ENCODE measurements around the gene CD79B. TPM values are rescaled to one million over a fixed set of nuclear protein-coding genes. Genes with fewer than 3 reads are reported as not detected.

Gene CD79B
- total and polyA plus RNA-seq, 9 of the 15 experiments (the other 6 are each of a cell fraction or from before 2014, with no cell fraction given): 0.15 to 0.62 (median 0.44) TPM; not detected in 2

DNA sequence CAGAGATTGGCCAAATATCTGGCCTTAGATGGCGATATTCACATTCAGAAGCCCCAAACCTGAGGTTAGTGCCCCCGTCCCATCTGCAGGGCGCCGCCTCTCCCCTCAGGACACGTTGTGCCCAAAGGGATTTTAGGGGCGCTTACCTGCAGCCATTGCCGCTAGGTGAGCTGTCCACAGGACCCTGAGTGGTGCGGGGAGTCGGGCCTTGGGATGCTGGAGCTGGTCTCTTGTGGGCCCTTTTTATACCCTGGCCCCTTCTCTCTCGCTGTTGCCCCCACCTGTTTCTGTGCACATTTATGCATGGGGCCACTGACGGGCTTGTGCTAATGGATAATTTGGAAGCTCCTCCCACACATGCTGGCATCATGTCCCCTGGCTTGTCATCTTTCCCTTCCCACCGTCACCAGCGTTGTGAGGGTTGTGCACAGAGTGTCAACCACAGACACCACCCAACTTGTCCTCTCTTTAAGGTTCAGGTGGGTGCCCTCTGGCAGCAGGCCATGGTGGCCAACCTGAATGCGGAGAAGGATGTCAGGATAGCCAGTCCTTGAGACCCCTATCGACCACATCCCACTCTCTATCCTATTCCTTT, 21.0 kb downstream of the CD79B start, which contains the start of gene CSHL1:
Gene CSHL1, minus strand, starts transcription at position 218 of the 595 bp plus-strand sequence. Its CDS starts 62 bp downstream, at position 156.
- Histone ChIP-seq H3K27ac (ENCODE audit: extremely low read depth, low read depth, low read length) (no peak within 1 kb of the TSS), H2AFZ (ENCODE audit: low read depth, low read length) (no peak within 1 kb of the TSS), H3K27me3 (ENCODE audit: control insufficient read depth in 2 of 2, insufficient read depth in 2 of 2, low read length in 2 of 2) (peaks cover 9 to 30% of the 10 kb centered on the region in 2 experiments; a peak in 4 of 5 replicates), H3K9me3 (replicated peaks; ENCODE audit: control insufficient read depth, insufficient read depth, low read depth, low read length) (no peaks in the 10 kb centered on the region), H4K20me1 (replicated peaks; ENCODE audit: control insufficient read depth, insufficient read depth, low read length) (0 out of 2 replicates have a peak, but pooled peaks cover 3% of the 10 kb centered on the region), H3K4me3 (no peak within 1 kb of the TSS), H3K9ac (ENCODE audit: insufficient read depth in 1 of 2, low read depth in 2 of 2, low read length in 2 of 2) (no peak within 1 kb of the TSS), H3K4me2 (ENCODE audit: insufficient read depth, low read length) (no peak within 1 kb of the TSS), H3K36me3 (ENCODE audit: control insufficient read depth, insufficient read depth, low read length) (no peaks in the 10 kb centered on the region), H3K4me1 (replicated peaks in 1 of 2; ENCODE audit: control insufficient read depth in 2 of 2, insufficient read depth in 2 of 2, low read length in 2 of 2) (no peaks in the 10 kb centered on the region), H3K79me2 (ENCODE audit: control insufficient read depth, insufficient read depth, low read length) (no peaks in the 10 kb centered on the region), H3K9me1 (ENCODE audit: control insufficient read depth, insufficient read depth, low read length) (no peaks in the 10 kb centered on the region)
- intact Hi-C loops (cut with micrococcal nuclease): loop anchor here (10.0 kb wide), 1 partner anchor 374 kb away; no protein-coding TSS in a partner anchor
- CTCF ChIA-PET (ENCODE audit: low intra/inter-chr PET ratio): interaction anchor here (1.2 kb wide), 1 partner anchor 115 kb away, joined by 3 read pairs; no protein-coding TSS in a partner anchor
- TF ChIP-seq, protein P1, sequence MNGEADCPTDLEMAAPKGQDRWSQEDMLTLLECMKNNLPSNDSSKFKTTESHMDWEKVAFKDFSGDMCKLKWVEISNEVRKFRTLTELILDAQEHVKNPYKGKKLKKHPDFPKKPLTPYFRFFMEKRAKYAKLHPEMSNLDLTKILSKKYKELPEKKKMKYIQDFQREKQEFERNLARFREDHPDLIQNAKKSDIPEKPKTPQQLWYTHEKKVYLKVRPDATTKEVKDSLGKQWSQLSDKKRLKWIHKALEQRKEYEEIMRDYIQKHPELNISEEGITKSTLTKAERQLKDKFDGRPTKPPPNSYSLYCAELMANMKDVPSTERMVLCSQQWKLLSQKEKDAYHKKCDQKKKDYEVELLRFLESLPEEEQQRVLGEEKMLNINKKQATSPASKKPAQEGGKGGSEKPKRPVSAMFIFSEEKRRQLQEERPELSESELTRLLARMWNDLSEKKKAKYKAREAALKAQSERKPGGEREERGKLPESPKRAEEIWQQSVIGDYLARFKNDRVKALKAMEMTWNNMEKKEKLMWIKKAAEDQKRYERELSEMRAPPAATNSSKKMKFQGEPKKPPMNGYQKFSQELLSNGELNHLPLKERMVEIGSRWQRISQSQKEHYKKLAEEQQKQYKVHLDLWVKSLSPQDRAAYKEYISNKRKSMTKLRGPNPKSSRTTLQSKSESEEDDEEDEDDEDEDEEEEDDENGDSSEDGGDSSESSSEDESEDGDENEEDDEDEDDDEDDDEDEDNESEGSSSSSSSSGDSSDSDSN (IDR thresholded peaks at IDR 0.05; ENCODE audit: borderline replicate concordance in 1 of 2, low read depth in 2 of 2, low read length in 2 of 2): no peak
- TF ChIP-seq TEAD2 (tag; IDR thresholded peaks at IDR 0.05): no peak
- no peak for TF ChIP-seq CCNT2 (IDR thresholded peaks at IDR 0.05; ENCODE audit: borderline replicate concordance, extremely low read depth, insufficient read length, low read depth, low read length)
- no peak for TF ChIP-seq MAFF (IDR thresholded peaks at IDR 0.05; ENCODE audit: low read length)
- TF ChIP-seq, protein P2, sequence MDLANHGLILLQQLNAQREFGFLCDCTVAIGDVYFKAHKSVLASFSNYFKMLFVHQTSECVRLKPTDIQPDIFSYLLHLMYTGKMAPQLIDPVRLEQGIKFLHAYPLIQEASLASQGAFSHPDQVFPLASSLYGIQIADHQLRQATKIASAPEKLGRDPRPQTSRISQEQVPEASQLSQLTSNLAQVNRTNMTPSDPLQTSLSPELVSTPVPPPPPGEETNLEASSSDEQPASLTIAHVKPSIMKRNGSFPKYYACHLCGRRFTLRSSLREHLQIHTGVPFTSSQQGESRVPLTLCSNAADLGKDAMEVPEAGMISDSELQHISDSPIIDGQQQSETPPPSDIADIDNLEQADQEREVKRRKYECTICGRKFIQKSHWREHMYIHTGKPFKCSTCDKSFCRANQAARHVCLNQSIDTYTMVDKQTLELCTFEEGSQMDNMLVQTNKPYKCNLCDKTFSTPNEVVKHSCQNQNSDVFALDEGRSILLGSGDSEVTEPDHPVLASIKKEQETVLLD (IDR thresholded peaks at IDR 0.05): no peak
- TF ChIP-seq, protein P3, sequence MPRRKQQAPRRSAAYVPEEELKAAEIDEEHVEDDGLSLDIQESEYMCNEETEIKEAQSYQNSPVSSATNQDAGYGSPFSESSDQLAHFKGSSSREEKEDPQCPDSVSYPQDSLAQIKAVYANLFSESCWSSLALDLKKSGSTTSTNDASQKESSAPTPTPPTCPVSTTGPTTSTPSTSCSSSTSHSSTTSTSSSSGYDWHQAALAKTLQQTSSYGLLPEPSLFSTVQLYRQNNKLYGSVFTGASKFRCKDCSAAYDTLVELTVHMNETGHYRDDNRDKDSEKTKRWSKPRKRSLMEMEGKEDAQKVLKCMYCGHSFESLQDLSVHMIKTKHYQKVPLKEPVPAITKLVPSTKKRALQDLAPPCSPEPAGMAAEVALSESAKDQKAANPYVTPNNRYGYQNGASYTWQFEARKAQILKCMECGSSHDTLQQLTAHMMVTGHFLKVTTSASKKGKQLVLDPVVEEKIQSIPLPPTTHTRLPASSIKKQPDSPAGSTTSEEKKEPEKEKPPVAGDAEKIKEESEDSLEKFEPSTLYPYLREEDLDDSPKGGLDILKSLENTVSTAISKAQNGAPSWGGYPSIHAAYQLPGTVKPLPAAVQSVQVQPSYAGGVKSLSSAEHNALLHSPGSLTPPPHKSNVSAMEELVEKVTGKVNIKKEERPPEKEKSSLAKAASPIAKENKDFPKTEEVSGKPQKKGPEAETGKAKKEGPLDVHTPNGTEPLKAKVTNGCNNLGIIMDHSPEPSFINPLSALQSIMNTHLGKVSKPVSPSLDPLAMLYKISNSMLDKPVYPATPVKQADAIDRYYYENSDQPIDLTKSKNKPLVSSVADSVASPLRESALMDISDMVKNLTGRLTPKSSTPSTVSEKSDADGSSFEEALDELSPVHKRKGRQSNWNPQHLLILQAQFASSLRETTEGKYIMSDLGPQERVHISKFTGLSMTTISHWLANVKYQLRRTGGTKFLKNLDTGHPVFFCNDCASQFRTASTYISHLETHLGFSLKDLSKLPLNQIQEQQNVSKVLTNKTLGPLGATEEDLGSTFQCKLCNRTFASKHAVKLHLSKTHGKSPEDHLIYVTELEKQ (CRISPR knock-in tag; IDR thresholded peaks at IDR 0.05): no peak
- TF ChIP-seq NKRF (IDR thresholded peaks at IDR 0.05; ENCODE audit: borderline replicate concordance): no peak
- ATAC-seq (no peak), FAIRE-seq (no peak), DNase-seq (ENCODE audit: extremely low read depth in 1 of 4, low spot score in 3 of 4) (no peak)
- no TSS peak for BruUV-seq (replicated peaks)
- in situ Hi-C loops (cut with MboI): loop anchor here (5.0 to 10.0 kb wide), 3 partner anchors 114 to 374 kb away; partner anchors contain the start of genes ERN1 and ICAM2
- 16% methylated on average over 15 of the region's 15 CpGs for WGBS (ENCODE audit: insufficient coverage, low coverage, missing lambda C conversion rate)
- POLR2A ChIA-PET: interaction anchor here (0.6 to 1.0 kb wide), 2 partner anchors 9 to 234 kb away, joined by 3 to 4 read pairs; no protein-coding TSS in a partner anchor
